Measurements from ENCODE around the gene UEVLD.

The UEVLD gene

GRCh38 chr11:18588297-18589252 lies at the start of gene UEVLD:
TSS of gene UEVLD (minus strand) at chr11:18588734. CDS start at chr11:18588654, 80 bp downstream.
- 0 out of 2 replicates have a peak, but pooled peaks have one; percentile 25 for TF ChIP-seq EGR1 (IDR thresholded peaks at IDR 0.05)
- no peak for TF ChIP-seq CREB1 (IDR thresholded peaks at IDR 0.05; ENCODE audit: low read depth)
- no peak for TF ChIP-seq RAD21 (IDR thresholded peaks at IDR 0.05; ENCODE audit: low read depth)
- no peak for TF ChIP-seq ZBTB7A (IDR thresholded peaks at IDR 0.05; ENCODE audit: low read depth)
- TF ChIP-seq YY1 (IDR thresholded peaks at IDR 0.05; ENCODE audit: low read depth) = peak; percentile 61
- TF ChIP-seq CEBPB (IDR thresholded peaks at IDR 0.05) = no peak; the same call in 1 of the 2 replicates
- no peak for TF ChIP-seq FOXM1 (IDR thresholded peaks at IDR 0.05; ENCODE audit: borderline replicate concordance, low read depth)
- TF ChIP-seq TCF12 (IDR thresholded peaks at IDR 0.05; ENCODE audit: low read depth) = peak; percentile 71
- TF ChIP-seq NFIC (IDR thresholded peaks at IDR 0.05) = peak; percentile 32; the same call in 1 of the 2 replicates
- no peak for TF ChIP-seq USF1 (IDR thresholded peaks at IDR 0.05)
- TF ChIP-seq TAF1 (IDR thresholded peaks at IDR 0.05; ENCODE audit: low read depth) = peak; percentile 89
- peak; percentile 45; the same call in 1 of the 2 replicates for TF ChIP-seq EP300 (IDR thresholded peaks at IDR 0.05; ENCODE audit: borderline replicate concordance)
- 0 out of 2 replicates have a peak, but pooled peaks have one; percentile 29 for TF ChIP-seq REST (IDR thresholded peaks at IDR 0.05; ENCODE audit: low read depth)
- TF ChIP-seq MAX (IDR thresholded peaks at IDR 0.05) = peak; percentile 77
- TF ChIP-seq TEAD4 (IDR thresholded peaks at IDR 0.05) = peak; percentile 78

DNA sequence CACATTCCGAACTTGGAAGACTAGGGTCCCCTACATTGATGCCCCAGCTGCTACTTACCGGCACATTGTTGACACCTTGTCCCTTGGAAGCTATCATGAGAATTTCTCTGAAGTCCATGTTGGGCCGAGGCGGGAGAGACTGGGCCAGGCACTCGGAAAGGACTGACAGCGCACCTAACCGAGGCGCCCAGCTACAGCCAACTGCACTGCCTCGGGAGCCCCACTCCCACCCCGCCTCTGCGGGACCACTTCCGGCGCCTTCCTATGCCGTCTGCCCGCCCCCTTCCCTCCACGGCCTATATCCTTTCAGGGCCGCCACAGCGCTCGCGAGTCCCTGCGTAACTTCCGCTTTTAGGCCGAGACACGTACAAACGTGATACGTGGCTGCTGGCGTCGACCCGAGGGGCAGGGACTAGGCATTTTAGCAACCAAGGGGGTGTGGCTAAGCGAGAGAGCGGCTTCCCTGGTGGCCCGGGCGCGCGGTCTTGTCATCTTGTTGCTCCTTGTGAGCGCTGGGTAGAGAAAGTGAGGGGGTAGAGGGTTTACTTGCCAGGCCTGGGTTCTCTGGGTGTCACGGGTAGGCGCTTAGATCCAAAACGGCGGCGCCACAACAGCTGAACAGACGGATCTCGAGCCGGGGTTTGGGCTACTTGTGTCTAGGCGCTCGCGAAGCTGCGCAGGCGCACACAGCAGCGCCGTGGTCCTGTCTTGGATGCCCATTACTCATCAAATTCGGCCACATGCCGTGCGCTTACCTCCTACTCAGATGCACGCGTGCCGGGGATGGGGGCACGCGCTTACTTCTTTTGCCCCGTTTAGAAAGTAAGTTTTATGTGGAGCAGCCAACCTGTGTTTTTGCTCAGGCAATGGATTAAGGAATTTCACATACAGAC lies 45.9 kb upstream of the UEVLD start, which contains the start of gene SPTY2D1:
TSS of gene SPTY2D1 (minus strand) at position 203 of the 893 bp plus-strand sequence. CDS start at position 118, 85 bp downstream.
- TF ChIP-seq CREB1 (IDR thresholded peaks at IDR 0.05; ENCODE audit: low read depth) = peak; percentile 94
- peak; percentile 87 for TF ChIP-seq MAX (IDR thresholded peaks at IDR 0.05)
- no peak for TF ChIP-seq TEAD4 (IDR thresholded peaks at IDR 0.05)
- TF ChIP-seq USF1 (IDR thresholded peaks at IDR 0.05) = no peak
- TF ChIP-seq EGR1 (IDR thresholded peaks at IDR 0.05) = no peak
- TF ChIP-seq NFIC (IDR thresholded peaks at IDR 0.05) = no peak
- TF ChIP-seq FOXM1 (IDR thresholded peaks at IDR 0.05; ENCODE audit: borderline replicate concordance, low read depth) = no peak
- TF ChIP-seq TAF1 (IDR thresholded peaks at IDR 0.05; ENCODE audit: low read depth) = peak; percentile 76
- TF ChIP-seq YY1 (IDR thresholded peaks at IDR 0.05; ENCODE audit: low read depth) = no peak
- peak; percentile 12; the same call in 1 of the 2 replicates for TF ChIP-seq TCF12 (IDR thresholded peaks at IDR 0.05; ENCODE audit: low read depth)
- TF ChIP-seq ZBTB7A (IDR thresholded peaks at IDR 0.05; ENCODE audit: low read depth) = no peak
- no peak for TF ChIP-seq REST (IDR thresholded peaks at IDR 0.05; ENCODE audit: low read depth)

GRCh38 chr11:18633256-18634139 lies 45.0 kb upstream of the UEVLD start:
- TF ChIP-seq NFIC (IDR thresholded peaks at IDR 0.05) (no peak), ZBTB7A (IDR thresholded peaks at IDR 0.05; ENCODE audit: low read depth) (no peak), TEAD4 (IDR thresholded peaks at IDR 0.05) (no peak), EGR1 (IDR thresholded peaks at IDR 0.05) (no peak), TCF12 (IDR thresholded peaks at IDR 0.05; ENCODE audit: low read depth) (no peak), TAF1 (IDR thresholded peaks at IDR 0.05; ENCODE audit: low read depth) (no peak), YY1 (IDR thresholded peaks at IDR 0.05; ENCODE audit: low read depth) (no peak), FOXM1 (IDR thresholded peaks at IDR 0.05; ENCODE audit: borderline replicate concordance, low read depth) (no peak), MAX (IDR thresholded peaks at IDR 0.05) (no peak), CEBPB (IDR thresholded peaks at IDR 0.05) (no peak), USF1 (IDR thresholded peaks at IDR 0.05) (no peak), EP300 (IDR thresholded peaks at IDR 0.05; ENCODE audit: borderline replicate concordance) (no peak), REST (IDR thresholded peaks at IDR 0.05; ENCODE audit: low read depth) (no peak), CREB1 (IDR thresholded peaks at IDR 0.05; ENCODE audit: low read depth) (no peak), RAD21 (IDR thresholded peaks at IDR 0.05; ENCODE audit: low read depth) (no peak)
